ENCODE results near the gene FCAMR. TPM values are rescaled to one million over a fixed set of nuclear protein-coding genes. Genes with fewer than 3 reads are reported as not detected.

FCAMR gene
- total RNA-seq, 1 donor from 2014 or later, result not detected

DNA sequence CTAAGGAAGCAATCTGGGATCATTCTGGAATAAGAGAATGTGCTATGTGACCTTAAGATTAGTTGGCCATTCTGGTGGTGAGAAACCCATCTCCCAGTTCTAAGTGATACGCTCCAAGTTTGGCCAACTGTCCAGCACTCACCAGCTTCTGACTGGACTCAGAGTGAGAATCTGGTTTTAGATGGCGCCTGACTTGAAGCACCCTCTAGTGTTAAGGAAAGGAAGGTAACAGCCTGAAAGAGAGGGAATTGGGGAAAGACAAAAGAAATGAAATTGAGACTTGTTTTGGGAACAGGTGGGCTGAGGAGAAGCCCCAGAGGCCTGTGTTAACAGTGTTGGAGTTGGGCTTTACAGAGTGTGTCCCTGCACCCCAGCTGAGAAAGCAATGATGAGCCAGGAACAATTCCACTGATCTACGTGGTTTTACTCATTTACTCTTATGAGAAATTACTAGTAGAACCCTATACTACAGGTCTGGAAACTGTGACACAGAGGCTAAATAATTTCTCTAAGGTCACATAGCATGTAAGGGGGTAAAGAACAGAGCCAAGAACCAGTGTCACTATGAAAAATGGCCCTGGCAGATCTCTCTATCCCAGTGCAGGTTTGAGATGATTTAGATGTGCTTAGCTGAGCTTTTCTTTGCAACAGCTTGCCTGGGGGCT, 9.3 kb upstream of the FCAMR start:
- no peak overlapping the region for H3K27ac Mint-ChIP-seq (ENCODE audit: unreplicated experiment)
- H3K4me3 ChIP-seq (ENCODE audit: insufficient read depth, low read depth, low read length), result no peak overlapping the region
- peaks cover 42% of the 10 kb centered on the region for H3K27me3 Mint-ChIP-seq (ENCODE audit: low read depth, unreplicated experiment)
- H3K4me1 ChIP-seq (ENCODE audit: insufficient read depth, low read length), result no peaks in the 10 kb centered on the region
- H3K4me3 Mint-ChIP-seq (ENCODE audit: unreplicated experiment), result no peak overlapping the region
- peak; percentile 20 for DNase-seq (ENCODE audit: low read depth)
- no peaks in the 10 kb centered on the region for H3K4me1 Mint-ChIP-seq (ENCODE audit: low read depth, unreplicated experiment)
- H3K36me3 Mint-ChIP-seq (ENCODE audit: low read depth, unreplicated experiment), result no peaks in the 10 kb centered on the region
- no peak overlapping the region for H3K9ac ChIP-seq (ENCODE audit: low read length)
- no peaks in the 10 kb centered on the region for H3K79me2 ChIP-seq (ENCODE audit: insufficient read depth, low read length)
- no peak overlapping the region for H3K27ac ChIP-seq (ENCODE audit: low read depth, low read length)
- H3K36me3 ChIP-seq (ENCODE audit: insufficient read depth, low read length), result no peaks in the 10 kb centered on the region
- H3K9me3 ChIP-seq (ENCODE audit: insufficient read depth, low read depth, low read length), result no peaks in the 10 kb centered on the region
- no peaks in the 10 kb centered on the region for H3K9me3 Mint-ChIP-seq (ENCODE audit: unreplicated experiment)
- no peaks in the 10 kb centered on the region for H4K20me1 ChIP-seq (ENCODE audit: insufficient read depth, low read length)
- FAIRE-seq, result no peak
- no peak for TF ChIP-seq EZH2 (IDR thresholded peaks at IDR 0.05; ENCODE audit: insufficient read depth, low read length)
- TF ChIP-seq, protein P1, sequence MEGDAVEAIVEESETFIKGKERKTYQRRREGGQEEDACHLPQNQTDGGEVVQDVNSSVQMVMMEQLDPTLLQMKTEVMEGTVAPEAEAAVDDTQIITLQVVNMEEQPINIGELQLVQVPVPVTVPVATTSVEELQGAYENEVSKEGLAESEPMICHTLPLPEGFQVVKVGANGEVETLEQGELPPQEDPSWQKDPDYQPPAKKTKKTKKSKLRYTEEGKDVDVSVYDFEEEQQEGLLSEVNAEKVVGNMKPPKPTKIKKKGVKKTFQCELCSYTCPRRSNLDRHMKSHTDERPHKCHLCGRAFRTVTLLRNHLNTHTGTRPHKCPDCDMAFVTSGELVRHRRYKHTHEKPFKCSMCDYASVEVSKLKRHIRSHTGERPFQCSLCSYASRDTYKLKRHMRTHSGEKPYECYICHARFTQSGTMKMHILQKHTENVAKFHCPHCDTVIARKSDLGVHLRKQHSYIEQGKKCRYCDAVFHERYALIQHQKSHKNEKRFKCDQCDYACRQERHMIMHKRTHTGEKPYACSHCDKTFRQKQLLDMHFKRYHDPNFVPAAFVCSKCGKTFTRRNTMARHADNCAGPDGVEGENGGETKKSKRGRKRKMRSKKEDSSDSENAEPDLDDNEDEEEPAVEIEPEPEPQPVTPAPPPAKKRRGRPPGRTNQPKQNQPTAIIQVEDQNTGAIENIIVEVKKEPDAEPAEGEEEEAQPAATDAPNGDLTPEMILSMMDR (IDR thresholded peaks at IDR 0.05; ENCODE audit: insufficient read depth, low read depth, low read length), result peak; percentile 50
- no peak overlapping the region for H2AFZ ChIP-seq (ENCODE audit: low read depth, low read length)
- peaks cover 40% of the 10 kb centered on the region for H3K27me3 ChIP-seq (ENCODE audit: insufficient read depth, low read length)
- no peak overlapping the region for H3K4me2 ChIP-seq (ENCODE audit: low read length)

DNA sequence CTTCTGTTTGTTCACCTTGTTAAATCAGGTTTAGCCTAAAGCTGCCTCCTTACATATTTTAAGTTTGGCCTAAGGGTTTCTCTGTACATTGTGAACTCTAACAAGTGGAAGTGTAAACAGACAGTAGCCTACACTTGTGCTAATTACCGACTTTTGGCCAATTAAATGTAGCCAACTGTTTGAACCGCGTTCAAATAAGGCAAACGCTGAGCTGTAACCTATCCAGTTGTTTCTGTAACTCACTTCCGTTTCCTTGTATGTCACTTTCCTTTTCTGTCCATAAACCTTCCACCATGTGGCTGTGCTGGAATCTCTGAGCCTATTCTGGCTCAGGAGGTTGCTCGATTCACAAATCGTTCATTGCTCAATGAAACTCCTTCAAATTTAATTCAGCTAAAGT, 8.0 kb upstream of the FCAMR start:
- TF ChIP-seq, protein P1 (IDR thresholded peaks at IDR 0.05; ENCODE audit: insufficient read depth, low read depth, low read length), result no peak
- TF ChIP-seq EZH2 (IDR thresholded peaks at IDR 0.05; ENCODE audit: insufficient read depth, low read length), result no peak
- Mint-ChIP-seq H3K27me3 (ENCODE audit: low read depth, unreplicated experiment) (peaks cover 49% of the 10 kb centered on the region), H3K27ac (ENCODE audit: unreplicated experiment) (no peak overlapping the region), H3K4me1 (ENCODE audit: low read depth, unreplicated experiment) (no peaks in the 10 kb centered on the region), H3K36me3 (ENCODE audit: low read depth, unreplicated experiment) (no peaks in the 10 kb centered on the region), H3K9me3 (ENCODE audit: unreplicated experiment) (no peaks in the 10 kb centered on the region), H3K4me3 (ENCODE audit: unreplicated experiment) (no peak overlapping the region)
- FAIRE-seq, result no peak
- Histone ChIP-seq H3K9me3 (ENCODE audit: insufficient read depth, low read depth, low read length) (no peaks in the 10 kb centered on the region), H3K27me3 (ENCODE audit: insufficient read depth, low read length) (peaks cover 37% of the 10 kb centered on the region), H3K4me3 (ENCODE audit: insufficient read depth, low read depth, low read length) (no peak overlapping the region), H4K20me1 (ENCODE audit: insufficient read depth, low read length) (no peaks in the 10 kb centered on the region), H3K79me2 (ENCODE audit: insufficient read depth, low read length) (no peaks in the 10 kb centered on the region), H3K36me3 (ENCODE audit: insufficient read depth, low read length) (no peaks in the 10 kb centered on the region), H3K27ac (ENCODE audit: low read depth, low read length) (no peak overlapping the region), H3K4me1 (ENCODE audit: insufficient read depth, low read length) (no peaks in the 10 kb centered on the region), H3K4me2 (ENCODE audit: low read length) (no peak overlapping the region), H2AFZ (ENCODE audit: low read depth, low read length) (no peak overlapping the region), H3K9ac (ENCODE audit: low read length) (no peak overlapping the region)
- no peak for DNase-seq (ENCODE audit: low read depth)

- H3K9ac ChIP-seq (ENCODE audit: low read length), result no peak overlapping the region
- H4K20me1 ChIP-seq (ENCODE audit: insufficient read depth, low read length), result no peaks in the 10 kb centered on the region
- Mint-ChIP-seq H3K4me1 (ENCODE audit: low read depth, unreplicated experiment) (no peaks in the 10 kb centered on the region), H3K27me3 (ENCODE audit: low read depth, unreplicated experiment) (peaks cover 54% of the 10 kb centered on the region), H3K9me3 (ENCODE audit: unreplicated experiment) (no peaks in the 10 kb centered on the region), H3K4me3 (ENCODE audit: unreplicated experiment) (no peak overlapping the region), H3K27ac (ENCODE audit: unreplicated experiment) (no peak overlapping the region), H3K36me3 (ENCODE audit: low read depth, unreplicated experiment) (no peaks in the 10 kb centered on the region)
- H3K27me3 ChIP-seq (ENCODE audit: insufficient read depth, low read length), result peaks cover 30% of the 10 kb centered on the region
- H2AFZ ChIP-seq (ENCODE audit: low read depth, low read length), result no peak overlapping the region
- H3K4me1 ChIP-seq (ENCODE audit: insufficient read depth, low read length), result no peaks in the 10 kb centered on the region
- no peak overlapping the region for H3K4me2 ChIP-seq (ENCODE audit: low read length)
- no peaks in the 10 kb centered on the region for H3K79me2 ChIP-seq (ENCODE audit: insufficient read depth, low read length)
- no peak for FAIRE-seq
- DNase-seq (ENCODE audit: low read depth), result no peak
- H3K36me3 ChIP-seq (ENCODE audit: insufficient read depth, low read length), result no peaks in the 10 kb centered on the region
- H3K9me3 ChIP-seq (ENCODE audit: insufficient read depth, low read depth, low read length), result no peaks in the 10 kb centered on the region
- no peak overlapping the region for H3K4me3 ChIP-seq (ENCODE audit: insufficient read depth, low read depth, low read length)
- no peak overlapping the region for H3K27ac ChIP-seq (ENCODE audit: low read depth, low read length)
- TF ChIP-seq EZH2 (IDR thresholded peaks at IDR 0.05; ENCODE audit: insufficient read depth, low read length), result no peak
- TF ChIP-seq, protein P1 (IDR thresholded peaks at IDR 0.05; ENCODE audit: insufficient read depth, low read depth, low read length), result no peak
Measured at GRCh38 chr1:206975306-206975705, 5.0 kb upstream of the FCAMR start.

All from astrocyte (in vitro differentiated cells and primary cell).